Heart left ventricle (tissue), 13 donors: ENCODE results near the gene VPS35L.

ENCODE experiments used
- CTCF ChIP-seq, 12 donors: fragments of 200-600 bp; sonication (generic) in 4 of 12; IDR thresholded peaks; one replicate each; pipeline versions ENCODE4 v1.5.0 to v1.8.0; 2018 to 2022; ENCODE audit warnings: antibody characterized with exemption in 12 of 12, mild to moderate bottlenecking in 5 of 12
- POLR2A ChIP-seq, 2 donors: fragments of 450-650 bp; IDR thresholded peaks; one replicate each; pipeline ENCODE4 v1.6.1; 2017; ENCODE audit warnings: antibody characterized with exemption in 2 of 2, mild to moderate bottlenecking in 2 of 2, moderate library complexity in 2 of 2
- donor health status: ischemic (EF 13 %, LVEDD 7.1; RV severe dilation, severe dysfunction).
- donor health status: DM: no; HTN: yes; CAD: no.
- donor health status: DM: no; HTN: no; CAD: no.
- donor health status: ischemic (EF 25% LVEDD 6.9; RV normal size, moderate dysfunction).
- donor health status: ischemic (EF 25% LVEDD 5.7; RV mildly dilated, moderate dysfunction).
- donor health status: ischemic (EF 35%, LVEDD 5.7; RV mildly dilated, moderate dysfunction).
- donor health status: nonischemic (EF 11% LVEDD 7.7; RV severe dilation, severe dysfunction).
- donor health status: DM: yes; HTN: yes; CAD: no.
- donor health status: PGD.
- donor health status: ischemic (EF 29% LVEDD 5.4; RV normal size, mild dysfunction).
- donor health status: nonischemic (EF 23%, LVEDD 6.1; RV moderate dilation, normal function).

- no peak for TF ChIP-seq CTCF (IDR thresholded peaks at IDR 0.05)
- no peak for TF ChIP-seq POLR2A (IDR thresholded peaks at IDR 0.05)
Measured at GRCh38 chr16:19609359-19609758, 53.9 kb downstream of the VPS35L start.
